HPDE6-E6E7 (cell line): ENCODE data around the gene CHD9NB.

Experiments used
- DNase-seq: peaks from one replicate; pipeline ENCODE4 v3.0.0; 2011; ENCODE audit warnings: missing footprints; ENCODE audit errors: extremely low spot score

CHD9NB gene

GRCh38 chr16:53052519-53053501 is at the start of gene CHD9NB:
Gene CHD9NB (minus strand): TSS chr16:53052897. CDS start chr16:53044158, 8,739 bp downstream.
- peak; percentile 97 for DNase-seq

- no peak for DNase-seq
Measured at GRCh38 chr16:53100889-53101288, 48.2 kb upstream of the CHD9NB start.

DNA sequence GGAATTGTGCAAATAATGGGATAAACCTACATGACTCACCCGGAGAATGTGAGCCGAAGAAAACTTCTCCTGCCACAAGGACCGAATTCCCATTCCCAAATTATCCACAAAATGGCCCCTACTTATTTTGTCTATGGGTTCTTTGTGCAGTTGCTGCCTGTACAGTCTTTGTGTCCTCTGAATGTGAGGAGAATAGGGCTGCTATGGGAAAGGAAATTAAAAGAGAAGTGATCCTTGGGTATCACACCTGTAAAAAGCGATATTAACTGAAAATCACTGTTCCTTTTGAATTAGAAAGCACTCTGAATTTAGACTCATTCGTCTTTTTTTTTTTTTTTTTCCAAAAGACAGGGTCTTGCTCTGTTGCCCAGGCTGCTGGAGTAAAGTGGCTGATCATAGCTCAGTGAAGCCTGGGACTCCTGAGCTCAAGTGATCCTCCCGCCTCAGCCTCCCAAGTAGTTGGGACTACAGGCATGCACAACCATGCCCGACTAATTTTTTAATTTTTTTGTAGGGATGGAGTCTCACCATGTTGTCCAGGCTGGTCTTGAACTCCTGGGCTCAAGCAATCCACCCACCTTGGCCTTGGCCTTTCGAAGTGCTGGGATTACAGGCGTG is 47.5 kb upstream of the CHD9NB start:
- DNase-seq: no peak

- DNase-seq: peak; percentile 97
Measured at GRCh38 chr16:53099318-53100130, 46.8 kb upstream of the CHD9NB start.

- peak; percentile 81 for DNase-seq
Measured at GRCh38 chr16:53098526-53099317, 46.0 kb upstream of the CHD9NB start.

DNA sequence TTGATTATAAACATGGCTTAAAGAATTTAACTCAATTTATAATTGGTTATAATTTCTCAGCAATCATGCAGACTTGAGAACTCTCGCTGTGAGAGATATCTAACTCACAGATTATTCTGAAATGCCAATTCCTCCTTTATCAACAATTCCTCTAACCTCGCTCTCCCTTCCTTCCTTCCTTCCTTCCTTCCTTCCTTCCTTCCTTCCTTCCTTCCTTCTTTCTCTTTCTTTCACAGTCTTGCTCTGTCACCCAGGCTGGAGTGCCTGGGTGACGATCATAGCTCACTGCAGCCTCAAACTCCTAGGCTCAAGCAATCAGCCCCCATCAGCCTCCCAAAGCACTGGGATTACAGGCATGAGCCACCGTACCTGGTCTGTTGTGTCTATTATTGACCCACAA is 44.5 kb upstream of the CHD9NB start:
- DNase-seq: no peak

DNA sequence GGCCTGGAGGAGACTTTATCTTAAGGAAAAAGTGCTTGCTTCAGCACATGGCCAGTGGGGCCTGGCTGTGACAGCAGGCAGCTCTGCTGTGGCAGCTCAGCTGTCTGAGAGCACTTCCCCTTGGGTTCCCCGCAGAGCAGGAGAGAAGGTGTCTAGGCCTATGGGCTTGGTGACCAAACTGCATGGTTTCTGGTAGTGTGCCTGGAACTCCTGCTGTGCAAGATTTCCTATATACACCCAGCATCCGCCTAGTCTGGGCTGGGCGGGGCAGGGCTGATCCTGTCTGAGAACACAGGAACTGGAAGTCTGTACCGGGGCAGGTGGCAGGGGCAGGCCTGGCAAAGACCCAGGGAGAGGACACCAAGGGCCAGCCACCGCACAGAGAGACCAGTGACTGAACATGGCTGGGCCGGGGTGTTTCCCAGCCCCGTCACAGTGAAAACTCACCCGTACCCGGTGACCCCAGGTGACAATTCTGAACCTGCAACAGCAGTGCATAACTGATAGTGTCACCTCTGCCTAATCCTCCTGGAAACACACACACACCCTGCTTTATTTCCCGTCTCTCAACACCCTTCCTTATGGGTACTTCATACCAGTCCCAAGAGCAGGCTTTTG is 41.4 kb upstream of the CHD9NB start:
- no peak for DNase-seq

DNA sequence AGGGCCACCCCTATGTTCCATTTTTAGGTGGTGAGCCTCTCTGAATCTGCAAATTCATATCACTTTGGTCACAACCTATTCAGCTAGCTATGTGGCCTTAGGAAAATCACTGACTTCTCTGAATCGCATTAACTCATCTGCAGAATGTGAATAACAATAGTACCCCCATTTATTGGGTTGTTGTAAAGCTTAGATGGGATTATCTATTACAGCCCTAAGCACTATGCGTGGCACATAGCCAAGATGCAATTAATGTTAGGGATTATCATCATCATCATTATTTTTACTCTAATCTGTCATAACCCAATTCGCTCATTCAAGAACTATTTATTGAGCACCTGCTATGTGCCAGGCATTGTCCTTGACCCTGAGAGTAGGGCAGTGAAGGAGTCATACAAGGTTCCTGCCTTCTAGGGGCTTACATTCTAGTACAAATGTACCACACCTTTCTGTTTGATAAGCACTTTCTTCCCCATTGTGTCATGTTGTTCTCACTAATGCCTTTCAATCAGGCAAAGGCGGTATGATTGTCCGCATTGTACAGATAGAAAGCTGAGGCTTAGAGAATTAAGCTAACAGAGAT is 40.6 kb upstream of the CHD9NB start:
- DNase-seq: no peak

DNA sequence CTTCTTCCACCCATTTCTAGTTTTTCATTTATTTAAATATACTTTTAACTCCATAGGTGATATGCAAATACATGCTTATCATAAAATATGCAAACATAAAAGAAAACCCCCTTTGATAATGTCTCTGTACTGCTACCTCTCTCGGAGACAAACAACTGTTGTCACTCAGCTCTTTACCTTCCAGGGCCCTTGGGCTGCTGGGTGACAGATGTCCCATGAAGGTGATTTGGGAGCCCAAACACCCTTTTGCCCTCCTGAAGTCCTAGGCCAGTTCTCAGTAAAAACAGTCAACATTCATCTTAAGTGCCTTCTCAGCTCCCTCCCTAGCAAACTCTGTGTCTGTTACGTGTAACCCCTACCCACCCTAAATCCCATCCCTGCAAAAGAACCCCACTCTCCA is 39.6 kb upstream of the CHD9NB start:
- DNase-seq: no peak

- DNase-seq: no peak
Measured at GRCh38 chr16:53091466-53092211, 38.9 kb upstream of the CHD9NB start.

DNA sequence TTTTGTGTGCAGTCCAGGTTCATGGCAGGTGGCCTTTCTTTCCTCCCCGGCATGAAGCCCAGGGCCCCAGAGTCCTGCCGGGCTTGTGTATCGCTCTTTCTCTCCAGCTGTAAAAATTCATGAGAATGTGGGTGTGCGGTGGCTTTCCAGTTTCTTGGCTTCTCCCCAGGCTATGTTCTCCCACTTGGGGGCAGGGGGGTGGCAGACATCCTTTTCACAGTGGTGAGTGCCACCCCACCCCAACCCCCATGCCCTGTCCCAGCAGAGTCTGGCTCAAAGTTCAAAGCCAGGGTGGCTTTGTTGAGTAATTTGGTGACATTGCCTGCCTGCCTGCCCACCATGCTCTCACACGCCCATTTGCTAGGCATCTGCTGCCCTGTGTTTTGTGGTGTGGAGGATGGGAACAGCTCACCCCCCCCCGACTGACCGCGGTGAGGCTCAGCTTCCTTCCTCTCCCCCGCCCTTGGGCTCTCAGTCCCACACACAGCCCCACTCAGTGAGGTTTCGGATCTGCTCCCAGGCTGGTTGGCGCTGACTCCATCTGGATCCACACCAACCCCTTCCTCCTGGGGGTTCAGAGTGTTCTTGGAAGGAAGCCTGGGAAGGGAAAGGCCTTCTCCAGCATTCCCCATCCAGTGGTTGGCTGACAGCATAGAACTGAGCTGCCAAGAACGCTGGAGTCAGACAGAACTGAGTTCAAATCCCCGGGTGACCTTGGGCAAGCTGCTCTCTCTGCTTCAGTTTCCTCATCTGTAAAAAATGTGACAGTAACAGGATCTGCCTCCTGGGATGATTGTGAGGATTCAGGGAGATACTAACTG is 38.1 kb upstream of the CHD9NB start:
- no peak for DNase-seq

GRCh38 chr16:53090286-53090590 is 37.5 kb upstream of the CHD9NB start:
- DNase-seq: no peak

DNA sequence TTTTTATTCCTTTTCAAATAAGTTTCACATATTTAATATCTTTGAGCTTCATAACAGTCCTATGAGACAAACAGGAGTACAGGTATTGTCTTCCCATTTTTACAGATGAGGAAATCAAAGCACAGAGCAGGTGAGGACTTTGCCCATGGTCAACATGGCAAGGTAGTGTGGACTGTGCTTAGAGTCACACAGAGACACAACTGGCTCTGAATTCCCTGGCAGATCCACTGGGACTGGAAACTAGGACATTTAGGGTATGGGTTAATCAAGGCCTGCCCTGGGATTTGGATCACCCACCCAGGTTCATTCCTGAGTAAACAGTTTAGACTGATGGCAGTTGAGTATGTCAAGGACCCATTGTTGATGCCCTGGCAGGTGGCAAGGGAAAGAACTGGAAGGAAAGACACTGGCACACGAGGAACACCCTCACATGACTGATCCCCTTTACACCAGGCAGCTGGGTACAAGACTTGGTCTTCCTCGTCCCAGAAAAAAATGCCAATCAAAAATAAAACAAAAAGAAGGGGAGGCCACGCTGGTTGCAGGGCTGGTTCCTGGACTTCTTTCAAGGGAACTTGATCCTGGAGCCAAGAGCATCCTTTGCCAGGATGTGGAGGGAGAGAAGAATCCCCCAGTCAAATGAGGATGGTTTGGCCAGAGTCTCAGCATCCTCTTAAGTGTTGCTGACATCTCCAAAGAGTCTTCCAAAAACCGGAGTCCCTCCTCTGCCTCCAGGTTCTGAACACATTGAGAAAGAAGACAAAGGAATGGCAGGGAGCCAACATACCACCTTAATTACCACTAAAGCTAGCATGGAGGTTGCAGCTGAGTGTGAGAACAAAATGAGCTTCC is 37.0 kb upstream of the CHD9NB start:
- DNase-seq: no peak

DNA sequence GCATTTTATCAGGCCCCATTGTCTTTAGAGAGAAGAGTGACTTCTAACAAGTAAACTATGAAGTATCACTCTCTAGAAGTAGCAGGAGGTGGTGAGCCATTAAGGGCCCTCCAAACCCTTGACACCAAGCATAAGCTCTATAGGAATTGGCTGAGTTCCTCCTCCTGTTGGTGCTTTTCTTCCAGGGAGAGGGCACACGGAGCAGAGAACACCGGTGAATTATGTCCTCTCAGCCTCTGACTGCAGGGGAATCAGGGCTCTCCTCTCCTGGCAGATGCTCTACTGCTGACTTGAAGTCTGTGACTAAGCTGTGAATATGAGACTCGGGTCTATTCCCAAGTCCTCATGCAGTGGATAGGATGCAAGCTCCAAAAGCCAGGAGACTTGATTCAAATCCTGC is 34.4 kb upstream of the CHD9NB start:
- no peak for DNase-seq

DNA sequence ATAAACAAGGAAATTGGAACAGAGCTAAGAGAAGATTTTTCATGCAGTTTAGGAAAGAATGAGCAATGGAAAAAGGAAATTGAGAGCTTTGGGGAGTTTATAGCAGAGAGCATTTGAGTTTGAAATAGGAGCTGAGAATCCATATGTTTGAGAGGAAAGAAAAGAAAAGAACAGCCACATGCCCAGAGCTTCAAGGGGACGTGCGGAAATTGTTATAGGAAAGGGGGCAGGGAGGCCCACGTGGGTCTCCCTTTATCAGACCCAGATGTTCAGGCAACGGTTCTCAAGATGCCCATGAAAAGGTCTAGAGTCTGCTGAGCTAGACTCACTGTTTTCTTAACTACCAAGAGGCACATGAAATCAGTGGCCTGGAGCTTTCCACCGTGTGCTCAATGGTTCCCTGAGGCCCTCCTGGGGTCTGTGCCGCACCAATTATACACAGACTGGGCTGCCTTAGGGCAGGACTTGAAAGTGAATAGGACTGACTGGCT is 33.3 kb upstream of the CHD9NB start:
- DNase-seq: no peak

GRCh38 chr16:53085369-53085843 is 32.7 kb upstream of the CHD9NB start:
- no peak for DNase-seq

GRCh38 chr16:53084746-53085334 is 32.1 kb upstream of the CHD9NB start:
- no peak for DNase-seq
